Smooth muscle cell of bladder (primary cell): Measurements from ENCODE around the gene CDK19. TPM values are rescaled to one million over a fixed set of nuclear protein-coding genes. Genes with fewer than 3 reads are reported as not detected.

Source experiments
- total RNA-seq: library from RNA; depleted of rRNA; stranded (reverse); fragments of >200 nt; gene quantifications from 2 replicates; pipeline ENCODE4 v1.2.3, GENCODE V29; 2014

Gene CDK19
- total RNA-seq, result 7.4 and 7.6 TPM in 2 replicates

DNA sequence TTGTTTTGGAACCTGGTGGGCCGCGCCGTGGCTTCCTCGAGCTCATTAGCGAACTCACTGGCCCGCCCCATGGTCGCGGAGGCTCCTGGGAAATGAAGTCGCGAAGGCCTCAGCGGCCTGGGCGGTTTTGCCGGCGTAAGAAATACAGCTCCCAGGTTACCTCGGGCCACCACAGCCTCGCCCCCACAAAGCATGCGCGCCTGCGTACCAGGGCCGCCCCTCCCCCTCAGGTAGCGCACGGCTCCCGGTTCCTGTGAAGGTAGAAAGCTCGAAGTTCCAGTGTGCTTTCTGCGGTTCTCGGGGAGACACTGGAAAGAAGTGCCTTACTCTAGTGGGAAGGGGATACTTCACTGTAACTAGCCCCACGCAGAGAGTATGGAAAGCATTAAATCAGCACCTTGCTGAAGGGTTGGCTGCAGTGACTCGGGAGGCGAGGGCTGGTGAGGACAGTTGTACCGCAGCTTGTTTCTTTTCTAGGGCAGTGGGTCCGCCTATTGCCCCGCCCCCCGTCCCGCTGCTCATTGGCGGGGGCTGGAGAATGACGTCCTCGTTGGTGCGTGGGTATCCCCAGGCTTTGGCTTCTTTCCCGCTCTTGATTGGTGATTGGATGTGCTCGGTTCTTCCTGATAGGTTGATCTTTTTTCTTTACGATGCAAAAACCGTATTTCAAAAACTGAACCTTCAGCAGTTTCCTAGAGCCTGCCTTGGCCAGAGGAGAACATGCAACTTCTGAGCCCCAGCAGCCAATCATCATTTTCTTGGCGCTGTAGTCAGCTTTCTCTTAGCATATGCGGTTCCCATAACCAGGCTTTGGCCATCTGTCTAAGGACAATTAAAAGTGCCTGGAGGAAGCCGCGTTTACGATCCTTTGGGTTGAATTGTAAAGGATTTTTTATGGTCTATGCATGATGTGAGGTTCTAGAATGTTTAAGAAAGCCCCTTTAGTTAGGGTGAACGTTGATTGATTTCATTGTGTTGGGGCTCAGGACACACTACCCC is at the start of gene CDK19:
Gene CDK19 (minus strand): TSS at position 59 of the 999 bp plus-strand sequence. CDS start 333 bp downstream, outside the sequence.

Other genes with a start within 250 kb of the CDK19 start
- 29.9 and 30.6 TPM in 2 replicates for gene AMD1, start 59.3 kb upstream of the CDK19 start, total RNA-seq
- gene GTF3C6, start 143.2 kb upstream of the CDK19 start, total RNA-seq, result 43.8 and 44.4 TPM in 2 replicates
- 17.9 and 22.9 TPM in 2 replicates for gene RPF2, start 166.6 kb upstream of the CDK19 start, total RNA-seq